Measurements from ENCODE around the gene NOP58. TPM values are rescaled to one million over a fixed set of nuclear protein-coding genes. Genes with fewer than 3 reads are reported as not detected.
"Not testable (repeated sequence)": the region's sequence is repeated elsewhere in the genome, so short reads cannot be mapped to it uniquely, and the experiment has no call there.

Gene NOP58
- polyA plus RNA-seq, 2 of the 4 experiments (the other 2 are of a cell fraction): 106 to 172 TPM

GRCh38 chr2:202314116-202314515 is 48.6 kb downstream of the NOP58 start:
- no peak overlapping the region for H3K4me3 ChIP-seq
- no peak for TF ChIP-seq BCL3 (IDR thresholded peaks at IDR 0.05)
- TF ChIP-seq CHD2 (IDR thresholded peaks at IDR 0.05; ENCODE audit: low read length, partially characterized antibody): no peak
- no peak for TF ChIP-seq KDM5A (IDR thresholded peaks at IDR 0.05)
- TF ChIP-seq MAFK (IDR thresholded peaks at IDR 0.05; ENCODE audit: partially characterized antibody): no peak
- no peak for TF ChIP-seq HES2 (IDR thresholded peaks at IDR 0.05)
- no peak for TF ChIP-seq HOXA7 (CRISPR knock-in tag; IDR thresholded peaks at IDR 0.05)
- no peak for TF ChIP-seq RFX5 (IDR thresholded peaks at IDR 0.05)
- TF ChIP-seq CBX2 (IDR thresholded peaks at IDR 0.05; ENCODE audit: borderline replicate concordance, low read depth): no peak
- TF ChIP-seq NR3C1 (IDR thresholded peaks at IDR 0.05): no peak
- no peak for TF ChIP-seq TFCP2L1 (CRISPR knock-in tag; IDR thresholded peaks at IDR 0.05)
- TF ChIP-seq FOSB (CRISPR knock-in tag; IDR thresholded peaks at IDR 0.05): no peak
- TF ChIP-seq, protein P1, sequence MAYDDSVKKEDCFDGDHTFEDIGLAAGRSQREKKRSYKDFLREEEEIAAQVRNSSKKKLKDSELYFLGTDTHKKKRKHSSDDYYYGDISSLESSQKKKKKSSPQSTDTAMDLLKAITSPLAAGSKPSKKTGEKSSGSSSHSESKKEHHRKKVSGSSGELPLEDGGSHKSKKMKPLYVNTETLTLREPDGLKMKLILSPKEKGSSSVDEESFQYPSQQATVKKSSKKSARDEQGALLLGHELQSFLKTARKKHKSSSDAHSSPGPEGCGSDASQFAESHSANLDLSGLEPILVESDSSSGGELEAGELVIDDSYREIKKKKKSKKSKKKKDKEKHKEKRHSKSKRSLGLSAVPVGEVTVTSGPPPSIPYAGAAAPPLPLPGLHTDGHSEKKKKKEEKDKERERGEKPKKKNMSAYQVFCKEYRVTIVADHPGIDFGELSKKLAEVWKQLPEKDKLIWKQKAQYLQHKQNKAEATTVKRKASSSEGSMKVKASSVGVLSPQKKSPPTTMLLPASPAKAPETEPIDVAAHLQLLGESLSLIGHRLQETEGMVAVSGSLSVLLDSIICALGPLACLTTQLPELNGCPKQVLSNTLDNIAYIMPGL (CRISPR knock-in tag; IDR thresholded peaks at IDR 0.05; ENCODE audit: borderline replicate concordance): no peak
- TF ChIP-seq HEYL (CRISPR knock-in tag; IDR thresholded peaks at IDR 0.05): no peak
- no peak for TF ChIP-seq EP300 (IDR thresholded peaks at IDR 0.05)
- no peak for TF ChIP-seq ESRRA (IDR thresholded peaks at IDR 0.05; ENCODE audit: borderline replicate concordance, low read length)
- no peak for TF ChIP-seq ATOH8 (CRISPR knock-in tag; IDR thresholded peaks at IDR 0.05; ENCODE audit: low read depth)
- TF ChIP-seq CHD4 (IDR thresholded peaks at IDR 0.05; ENCODE audit: borderline replicate concordance): no peak
- no peak overlapping the region for H3K4me2 ChIP-seq
- H3K4me1 ChIP-seq: peaks cover 10% of the 10 kb centered on the region
- no peak overlapping the region for H3K27ac ChIP-seq
- ChIA-PET CTCF (no interaction called here), POLR2A (no interaction called here)
- 90% methylated on average over 2 of the region's 2 CpGs for WGBS (ENCODE audit: missing lambda C conversion rate)
- no peaks in the 10 kb centered on the region for H3K9me3 ChIP-seq
- no peak for ATAC-seq
- FAIRE-seq: no peak
- DNase-seq (ENCODE audit: low read depth in 1 of 2, low spot score in 1 of 2): no peak

DNA sequence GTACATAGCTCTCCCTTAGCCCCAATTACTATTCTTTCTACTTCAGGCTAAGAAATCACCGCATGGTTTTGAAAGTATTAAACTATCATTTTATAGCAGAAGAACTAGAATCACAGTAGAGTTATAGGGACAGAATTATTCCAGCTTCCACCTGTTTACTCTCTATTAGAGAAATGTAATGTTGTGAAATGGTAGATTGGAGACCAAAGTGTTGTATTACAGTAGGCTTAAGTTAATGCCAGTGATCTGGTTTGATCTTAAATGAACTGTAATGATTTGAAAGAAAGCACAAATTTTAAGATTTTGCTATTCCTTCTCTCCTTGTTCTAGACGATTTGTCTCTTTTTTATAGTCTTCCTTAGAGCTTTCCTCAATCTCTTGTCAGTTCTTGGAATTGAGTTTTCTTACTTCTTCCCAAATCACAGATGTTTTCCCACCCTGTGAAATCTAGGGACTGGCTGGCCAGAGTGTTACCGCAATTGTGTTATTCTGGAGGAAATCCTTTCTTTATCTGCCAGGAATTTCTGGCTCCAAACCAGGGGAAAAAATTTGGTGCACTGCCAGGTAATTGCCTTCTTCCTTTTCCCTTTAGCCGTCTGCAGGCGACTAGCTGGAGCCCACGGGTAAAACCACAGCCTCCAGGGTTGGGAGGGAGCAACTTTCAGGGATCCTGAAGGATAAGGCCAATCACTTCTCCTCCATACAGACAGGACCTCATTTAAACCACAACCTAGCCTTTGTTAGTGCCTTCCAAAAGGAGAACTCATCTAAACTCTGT is 51.7 kb downstream of the NOP58 start:
- Histone ChIP-seq H3K27ac (no peak overlapping the region), H3K9me3 (no peaks in the 10 kb centered on the region), H3K4me3 (no peak overlapping the region), H3K4me1 (peaks cover 10% of the 10 kb centered on the region), H3K4me2 (peak overlapping the region; percentile 21; the same call in 2 of the 3 replicates)
- FAIRE-seq (no peak), ATAC-seq (peak; percentile 10 to 43; a peak in 3 of 6 replicates), DNase-seq (ENCODE audit: low read depth in 1 of 2, low spot score in 1 of 2) (no peak)
- TF ChIP-seq SMC3 (IDR thresholded peaks at IDR 0.05): no peak
- no peak for TF ChIP-seq CTCF (IDR thresholded peaks at IDR 0.05)
- WGBS (ENCODE audit: missing lambda C conversion rate): 34% methylated on average over 6 of the region's 6 CpGs
- CTCF ChIA-PET: interaction anchor here (0.6 to 1.4 kb wide), 6 partner anchors 9 to 132 kb away, joined by 3 to 5 read pairs (median 4); no protein-coding TSS in a partner anchor
- POLR2A ChIA-PET: interaction anchor here (0.6 kb wide), 1 partner anchor 9 kb away, joined by 3 read pairs; no protein-coding TSS in a partner anchor

- DNase-seq (ENCODE audit: low read depth in 1 of 2, low spot score in 1 of 2); CTCF ChIA-PET; FAIRE-seq; H3K4me1 ChIP-seq; H3K9me3 ChIP-seq; ATAC-seq; H3K4me3 ChIP-seq; H3K27ac ChIP-seq; H3K4me2 ChIP-seq; POLR2A ChIA-PET: not testable (repeated sequence)
- WGBS (ENCODE audit: missing lambda C conversion rate): 93% methylated on average over 3 of the region's 3 CpGs
Observed at GRCh38 chr2:202320362-202320761, 54.8 kb downstream of the NOP58 start.

Measured in A549 (cell line).